K562 (cell line): ENCODE data around the gene MKRN2OS. TPM values are rescaled to one million over a fixed set of nuclear protein-coding genes. Genes with fewer than 3 reads are reported as not detected.

Experiments used
- THRB ChIP-seq: fragments of 450-650 bp; formaldehyde crosslinking; conservative IDR thresholded peaks from 2 replicates; pipeline ENCODE4 v1.4.0; 2022; ENCODE audit warnings: mild to moderate bottlenecking, missing genetic modification characterization
- ZNF318 ChIP-seq, 2 experiments: fragments of 450-650 bp; IDR thresholded peaks; 2 replicates each; pipeline ENCODE4 v1.6.1; 2016; ENCODE audit warnings: mild to moderate bottlenecking in 2 of 2, borderline replicate concordance in 1 of 2, low read depth in 1 of 2, moderate library complexity in 1 of 2
- polyA plus RNA-seq, 8 experiments: library from polyadenylated mRNA; depleted of rRNA in 4 of 8; stranded (reverse) in 5 of 8; unstranded in 3 of 8; fragments of >200 nt; fragmentation: Nextera tagmentation in 2 of 8; fragmentation: Illumina TruSeq in 1 of 8; extraction: Ambion mirVana in 2 of 8; extraction: Trizol in 1 of 8; gene quantifications; 2 replicates each; pipeline versions ENCODE4 v1.2.1 to v1.2.3, GENCODE V29; 2011 to 2014; ENCODE audit warnings: inconsistent platforms in 1 of 8, missing spikeins in 1 of 8
- total RNA-seq, 7 experiments: library from RNA; depleted of rRNA in 6 of 7; stranded (reverse); fragments of >200 nt in 6 of 7; fragmentation: Illumina TruSeq in 2 of 7; extraction: Trizol in 2 of 7; gene quantifications; 2 replicates each; pipeline versions ENCODE4 v1.2.1 to v1.2.3, GENCODE V29; 2011 to 2021; ENCODE audit warnings: low replicate concordance in 1 of 7

The MKRN2OS gene
- total and polyA plus RNA-seq, 9 of the 15 experiments (the other 6 are each of a cell fraction or from before 2014, with no cell fraction given) = 0.11 to 0.27 (median 0.17) TPM; not detected in 6

- TF ChIP-seq ZNF318 (IDR thresholded peaks at IDR 0.05; ENCODE audit: borderline replicate concordance in 1 of 2, low read depth in 1 of 2) = no peak
- TF ChIP-seq THRB (CRISPR knock-in tag) = no peak
Observed at GRCh38 chr3:12512534-12513118, 32.7 kb downstream of the MKRN2OS start (continued).
